ENCODE data around the gene ITGB1BP2.
"Not testable (repeated sequence)": the region's sequence is repeated elsewhere in the genome, so short reads cannot be mapped to it uniquely, and the experiment has no call there.

ITGB1BP2 gene

GRCh38 chrX:71301195-71301924, at the start of gene ITGB1BP2:
Gene ITGB1BP2 (plus strand): TSS chrX:71301750. CDS start chrX:71301807, 57 bp downstream.
- DNase-seq (ENCODE audit: low read depth in 2 of 2): no peak

GRCh38 chrX:71252221-71252620, 49.3 kb upstream of the ITGB1BP2 start:
- no peak for DNase-seq (ENCODE audit: low read depth in 2 of 2)

DNA sequence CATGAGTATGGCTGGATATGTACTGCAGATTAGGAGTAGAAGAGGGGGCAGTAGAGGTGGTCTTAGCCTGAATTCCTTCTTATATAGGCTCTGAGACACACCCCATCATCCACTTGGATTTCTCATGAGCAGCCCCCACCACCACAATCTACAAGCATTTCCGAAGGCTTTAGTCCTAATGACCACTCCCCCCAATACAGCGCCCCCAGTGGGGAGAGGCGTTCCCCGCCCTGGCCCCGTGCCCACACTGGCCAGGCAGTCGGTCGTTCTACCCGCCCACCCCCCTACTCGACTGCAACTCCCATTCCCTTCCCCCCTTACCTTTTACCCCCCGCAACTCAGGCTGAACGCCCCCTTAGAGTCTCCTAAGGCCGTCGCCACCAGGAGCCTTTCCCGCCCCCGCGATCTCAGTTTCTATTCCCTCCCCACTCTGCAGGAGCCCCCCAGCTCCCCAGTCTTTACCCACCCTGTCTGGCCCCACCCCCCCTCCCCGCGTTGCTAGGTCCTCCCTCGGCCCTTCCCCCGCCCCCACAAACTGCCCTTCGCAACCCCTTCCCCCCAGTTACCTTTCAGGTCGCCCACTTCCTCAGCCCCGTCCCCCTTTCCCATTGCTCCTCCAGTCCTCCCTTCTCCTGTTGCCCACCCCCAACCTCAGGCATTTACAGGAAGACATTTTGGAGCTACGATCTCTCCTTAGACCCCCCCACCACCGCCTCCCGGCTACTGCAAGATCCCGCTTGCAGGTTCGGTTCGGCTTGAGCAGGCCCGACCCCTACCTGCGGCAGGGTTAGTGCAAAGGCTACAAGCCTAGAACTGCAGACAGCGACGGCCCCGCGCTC, 48.1 kb upstream of the ITGB1BP2 start:
- DNase-seq (ENCODE audit: low read depth in 2 of 2): peak; percentile 6 to 28

DNA sequence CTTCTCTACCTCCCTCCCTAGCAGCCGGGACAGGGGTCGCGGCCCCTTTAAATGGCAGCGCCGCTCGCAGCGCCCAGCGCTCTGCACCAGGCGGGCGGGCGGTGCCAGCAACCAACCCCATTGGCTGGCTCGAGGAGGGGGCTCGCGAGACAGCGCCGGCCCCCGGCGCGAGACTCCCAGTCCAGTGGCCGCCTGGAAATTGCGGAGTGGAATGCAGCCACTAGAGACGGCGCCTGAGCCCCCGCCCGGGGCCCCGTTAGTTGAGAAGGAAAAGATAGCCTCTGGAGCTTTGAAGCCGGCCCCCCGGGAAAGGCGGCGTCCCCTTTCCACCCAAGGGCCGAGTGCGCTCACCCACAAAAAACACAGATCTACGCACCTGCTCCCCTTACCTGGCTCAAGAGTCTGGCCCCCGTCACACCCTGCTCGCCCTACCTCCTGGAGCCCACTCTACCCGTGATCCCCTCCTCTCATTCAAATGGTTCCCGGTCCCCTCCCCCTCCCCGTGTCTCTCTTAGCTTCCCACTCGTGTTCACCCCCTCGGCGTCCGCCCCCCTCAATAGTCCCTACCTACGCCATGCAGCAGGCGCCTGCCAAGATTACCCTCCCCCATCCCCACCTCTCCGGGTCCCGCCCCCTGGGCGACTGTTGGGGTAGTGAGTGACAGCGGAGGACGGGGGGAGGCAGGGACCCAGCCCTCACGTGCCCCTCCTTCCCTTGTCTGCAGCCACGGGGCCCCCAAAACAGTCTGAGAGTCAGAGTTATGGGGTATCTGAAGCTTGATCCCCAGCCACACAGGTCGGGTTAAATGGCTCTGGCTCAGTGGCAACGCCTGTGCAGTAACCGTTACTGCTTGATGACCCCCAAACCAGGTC, 47.2 kb upstream of the ITGB1BP2 start, which contains the start of gene ZMYM3:
TSS of gene ZMYM3 (minus strand) at position 49 of the 872 bp plus-strand sequence. CDS start 885 bp downstream, outside the sequence.
- DNase-seq (ENCODE audit: low read depth in 2 of 2): peak; percentile 52 to 68

DNA sequence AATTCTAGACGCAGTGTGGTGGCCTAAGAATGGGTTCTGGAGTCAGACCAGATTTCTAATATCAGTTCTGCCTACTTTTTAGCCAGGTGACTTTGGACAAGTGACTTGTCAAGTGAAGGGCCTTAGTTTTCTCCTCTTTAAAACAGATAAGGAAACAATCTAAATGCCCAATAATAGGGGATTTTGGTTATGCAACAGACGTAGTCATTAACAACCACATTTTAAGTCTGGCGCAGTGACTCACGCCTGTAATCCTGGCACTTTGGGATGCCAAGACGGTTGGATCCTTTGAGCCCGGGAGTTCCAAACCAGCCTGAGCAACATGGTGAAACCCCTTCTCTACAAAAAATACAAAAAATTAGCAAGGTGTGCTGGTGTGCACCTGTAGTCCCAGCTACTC, 45.5 kb upstream of the ITGB1BP2 start:
- no peak for DNase-seq (ENCODE audit: low read depth in 2 of 2)

DNA sequence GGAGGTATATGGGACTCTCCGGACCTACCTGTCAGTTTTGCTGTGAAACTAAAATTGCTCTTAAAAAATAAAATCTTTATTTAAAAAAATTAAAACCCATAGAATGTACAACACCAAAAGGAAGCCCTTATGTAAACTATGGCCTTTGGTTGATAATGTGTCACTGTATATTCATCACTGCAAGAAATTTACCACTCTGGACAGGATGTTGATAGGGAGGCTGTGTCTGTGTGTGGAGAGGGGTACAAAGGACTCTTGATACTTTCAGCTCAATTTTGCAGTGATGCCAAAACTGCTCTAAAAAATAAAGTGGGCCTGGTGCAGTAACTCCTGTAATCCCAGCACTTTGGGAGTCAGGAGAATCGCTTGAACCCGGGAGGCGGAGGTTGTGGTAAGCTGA, 44.7 kb upstream of the ITGB1BP2 start:
- no peak for DNase-seq (ENCODE audit: low read depth in 2 of 2)

- DNase-seq (ENCODE audit: low read depth in 2 of 2): not testable (repeated sequence)
These were observed 32.9 kb upstream of the ITGB1BP2 start for GRCh38 chrX:71268624-71269023.

- DNase-seq (ENCODE audit: low read depth in 2 of 2): no peak
These were observed 31.7 kb upstream of the ITGB1BP2 start for GRCh38 chrX:71269801-71270395.

DNA sequence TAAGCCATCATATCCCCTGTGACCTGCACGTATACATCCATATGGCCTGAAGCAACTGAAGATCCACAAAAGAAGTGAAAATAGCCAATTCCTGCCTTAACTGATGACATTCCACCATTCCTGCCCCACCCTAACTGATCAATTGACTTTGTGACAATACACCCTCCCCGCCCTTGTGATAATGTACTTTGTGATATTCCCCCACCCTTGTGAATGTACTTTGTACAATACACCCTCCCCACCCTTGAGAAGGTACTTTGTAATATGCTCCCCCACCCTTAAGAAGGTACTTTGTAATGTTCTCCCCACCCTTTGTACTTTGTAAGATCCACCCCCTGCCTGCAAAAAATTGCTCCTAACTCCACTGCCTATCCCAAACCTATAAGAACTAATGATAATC, 29.2 kb upstream of the ITGB1BP2 start:
- DNase-seq (ENCODE audit: low read depth in 2 of 2): not testable (repeated sequence)

DNA sequence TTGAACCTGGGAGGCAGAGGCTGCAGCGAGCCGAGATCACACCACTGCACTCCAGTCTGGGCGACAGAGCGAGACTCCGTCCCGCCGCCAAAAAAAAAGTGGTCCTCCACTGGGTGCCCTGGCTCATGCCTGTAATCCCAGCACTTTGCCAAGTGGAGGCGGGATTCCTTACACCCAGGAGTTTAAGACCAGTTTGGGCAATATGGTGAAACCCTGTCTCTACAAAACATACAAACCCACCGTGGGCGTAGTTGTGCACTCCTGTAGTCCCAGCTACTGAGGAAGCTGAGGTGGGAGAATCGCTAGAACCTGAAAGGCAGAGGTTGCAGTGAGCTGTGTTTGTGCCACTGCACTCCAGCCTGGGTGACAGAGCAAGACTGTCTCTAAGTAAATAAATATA, 20.2 kb upstream of the ITGB1BP2 start:
- not testable (repeated sequence) for DNase-seq (ENCODE audit: low read depth in 2 of 2)

DNA sequence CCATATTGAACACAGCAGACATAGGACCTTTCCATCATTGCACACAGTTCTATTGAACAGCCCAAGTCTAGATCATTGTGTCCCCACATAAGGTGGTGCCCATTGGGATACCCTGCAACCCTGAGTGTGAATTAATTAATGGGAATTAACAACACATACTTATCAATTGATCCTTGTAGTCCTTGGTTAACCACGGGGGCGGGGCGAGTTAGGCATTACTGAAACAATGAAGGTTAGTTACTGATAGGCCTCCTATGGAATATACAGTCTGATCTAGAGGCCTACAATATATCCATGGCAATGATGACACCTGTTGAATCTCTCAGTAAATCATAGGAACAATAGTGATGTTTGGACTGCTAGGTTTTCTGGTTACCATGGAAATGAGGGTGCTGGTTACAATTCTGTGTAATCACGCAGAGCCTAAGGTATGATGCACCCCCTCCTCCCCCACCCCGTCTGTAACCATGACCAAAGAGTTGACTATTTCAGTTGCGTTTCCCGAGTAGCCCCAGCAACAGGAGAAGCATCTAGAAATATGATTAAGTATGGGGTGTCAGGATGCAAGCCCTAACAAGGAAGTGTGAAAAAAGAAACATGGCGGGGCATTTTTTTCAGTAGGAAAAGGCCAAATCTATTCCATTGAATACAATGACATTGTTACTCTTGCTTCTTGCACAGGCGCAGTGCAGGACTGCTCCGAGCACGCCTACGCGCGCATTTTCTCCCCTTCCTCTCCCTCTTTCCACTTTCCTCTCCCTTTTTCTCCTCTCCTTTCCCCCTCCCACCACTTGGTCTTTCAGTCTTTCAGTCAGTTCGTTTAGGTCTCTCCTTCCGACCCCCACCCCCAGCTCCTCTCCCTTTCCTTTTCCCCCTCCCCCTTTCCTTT, 18.8 kb upstream of the ITGB1BP2 start:
- DNase-seq (ENCODE audit: low read depth in 2 of 2): peak; percentile 52 to 66

- peak; percentile 81 to 83 for DNase-seq (ENCODE audit: low read depth in 2 of 2)
These were observed 18.0 kb upstream of the ITGB1BP2 start, which contains the start of gene NONO for GRCh38 chrX:71283403-71284143. Gene NONO (plus strand): TSS chrX:71283635. CDS start chrX:71290638, 7,003 bp downstream.

DNA sequence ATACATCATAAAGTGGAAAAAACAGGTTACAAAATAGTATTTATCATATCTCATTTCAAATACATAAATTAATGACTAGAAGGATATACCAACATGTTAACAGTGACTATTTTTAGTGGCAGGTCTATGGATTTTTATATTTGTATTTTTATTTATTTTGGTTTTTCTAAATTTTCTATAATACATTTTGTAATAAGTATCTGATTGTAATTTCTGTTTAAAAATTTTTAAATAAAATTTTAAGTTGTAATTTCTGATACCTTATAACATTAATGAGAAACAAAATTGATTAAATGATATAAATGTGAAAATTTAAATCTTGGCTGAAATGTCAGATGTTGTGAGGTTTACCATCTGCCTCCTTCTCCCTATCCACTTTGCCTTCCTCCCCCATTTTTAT, 15.6 kb upstream of the ITGB1BP2 start:
- DNase-seq (ENCODE audit: low read depth in 2 of 2): no peak

DNA sequence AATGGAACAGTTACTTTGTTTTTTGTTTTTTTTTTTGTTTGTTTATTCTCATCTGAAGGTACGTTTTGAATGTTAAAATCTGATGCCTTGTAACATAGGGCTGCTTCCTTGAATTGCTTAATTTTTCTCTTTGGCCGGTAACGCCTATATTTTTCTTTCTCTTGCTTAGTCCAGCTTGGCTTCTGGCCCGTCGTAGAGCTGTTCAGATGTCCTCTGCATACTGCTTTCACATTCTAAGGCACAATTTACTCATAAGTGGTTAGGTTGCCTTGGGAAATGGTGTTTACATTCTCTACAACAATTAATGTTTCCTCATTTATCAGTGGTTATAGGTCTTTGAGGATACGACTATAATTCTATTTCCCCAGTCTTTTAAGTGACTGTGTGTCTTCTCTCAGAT, 10.2 kb upstream of the ITGB1BP2 start:
- no peak for DNase-seq (ENCODE audit: low read depth in 2 of 2)

DNA sequence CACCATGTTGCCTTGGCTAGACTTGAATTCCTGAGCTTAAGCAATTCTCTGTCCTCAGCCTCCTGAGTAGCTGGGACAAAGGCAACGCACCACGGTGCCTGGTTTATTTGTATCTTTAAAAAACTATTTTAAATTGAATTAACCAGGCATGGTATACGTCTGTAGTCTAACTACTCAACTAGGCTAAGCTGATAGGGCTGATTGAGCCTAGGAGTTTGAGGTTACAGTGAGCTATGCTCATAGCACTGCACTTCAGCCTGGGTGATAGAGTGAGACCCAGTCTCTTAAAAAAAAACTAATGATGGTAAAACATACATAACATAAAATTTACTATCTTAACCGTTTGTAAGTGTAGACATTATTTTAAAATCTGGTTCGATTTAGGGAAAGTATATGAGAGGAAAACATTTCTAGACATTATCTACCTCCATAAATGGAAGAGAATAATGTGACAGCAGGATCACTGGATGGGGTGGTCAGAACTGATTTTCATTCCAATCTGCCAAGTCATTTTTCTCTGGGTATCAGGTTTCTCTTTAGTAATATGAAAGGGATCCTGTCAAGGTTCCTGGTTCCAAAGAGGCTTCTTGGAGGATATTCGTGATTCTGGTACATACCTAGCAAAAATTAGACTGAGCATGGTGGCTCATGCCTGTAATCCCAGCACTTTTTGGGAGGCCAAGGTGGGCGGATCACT, 8.7 kb upstream of the ITGB1BP2 start:
- DNase-seq (ENCODE audit: low read depth in 2 of 2): no peak

- no peak for DNase-seq (ENCODE audit: low read depth in 2 of 2)
These were observed 4.7 kb upstream of the ITGB1BP2 start for GRCh38 chrX:71296806-71297205.

DNA sequence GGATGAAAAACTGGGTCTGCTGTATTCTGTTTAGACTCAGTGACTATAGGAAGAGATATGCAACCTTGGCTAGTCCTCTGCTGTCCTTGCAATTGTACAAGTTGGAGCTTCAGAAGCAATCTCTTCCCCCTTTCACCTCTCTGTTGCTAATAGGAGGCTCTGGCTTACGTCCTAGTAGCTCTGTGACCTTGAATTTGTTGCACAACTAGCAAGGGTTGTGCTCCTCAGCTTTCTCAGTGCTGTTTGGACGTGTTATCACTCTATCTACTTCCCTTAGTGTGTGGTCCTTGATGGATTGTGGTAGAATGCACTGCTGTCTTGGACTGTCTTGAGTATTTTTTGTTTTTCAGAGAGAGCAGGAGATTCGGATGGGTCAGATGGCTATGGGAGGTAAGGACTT, 3.4 kb upstream of the ITGB1BP2 start:
- DNase-seq (ENCODE audit: low read depth in 2 of 2): no peak

DNA sequence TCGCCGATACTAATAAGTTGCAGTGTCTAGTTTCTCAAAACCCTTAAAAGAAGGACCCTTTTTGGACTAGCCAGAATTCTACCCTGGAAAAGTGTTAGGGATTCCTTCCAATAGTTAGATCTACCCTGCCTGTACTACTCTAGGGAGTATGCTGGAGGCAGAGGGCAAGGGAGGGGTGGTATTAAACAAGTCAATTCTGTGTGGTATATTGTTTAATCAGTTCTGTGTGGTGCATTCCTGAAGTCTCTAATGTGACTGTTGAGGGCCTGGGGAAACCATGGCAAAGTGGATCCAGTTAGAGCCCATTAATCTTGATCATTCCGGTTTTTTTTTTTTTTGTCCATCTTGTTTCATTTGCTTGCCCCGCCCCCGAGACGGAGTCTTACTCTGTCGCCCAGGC, 1.5 kb upstream of the ITGB1BP2 start:
- not testable (repeated sequence) for DNase-seq (ENCODE audit: low read depth in 2 of 2)

- DNase-seq (ENCODE audit: low read depth in 2 of 2): not testable (repeated sequence)
These were observed 1.1 kb upstream of the ITGB1BP2 start for GRCh38 chrX:71300495-71300894.

All from stimulated activated CD4-positive, alpha-beta T cell treated with anti-CD3 and anti-CD28 coated beads, Interleukin-15, amount 100 ng/mL, for 48 hours (primary cell).